ENCODE data around the gene GAPVD1.

Gene GAPVD1

DNA sequence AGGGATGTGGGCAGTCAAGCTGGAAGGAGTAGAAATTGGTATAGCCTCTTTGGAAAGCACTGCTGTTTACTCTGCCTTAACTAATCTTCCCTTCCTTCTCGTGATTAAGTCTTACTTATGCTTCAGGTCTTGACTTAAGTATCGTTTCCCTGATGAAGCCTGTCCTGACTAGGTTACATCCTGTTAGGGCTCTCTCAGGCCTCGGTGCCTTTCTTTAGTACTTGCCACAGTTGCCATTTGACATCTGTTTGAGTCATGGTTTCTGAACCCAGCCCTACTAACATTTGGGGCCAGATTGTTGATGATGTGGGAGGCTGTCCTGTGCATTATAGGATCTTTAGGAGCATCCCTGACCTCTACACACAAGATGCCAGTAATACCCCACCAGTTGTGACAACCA lies 94.4 kb downstream of the GAPVD1 start:
- no peak overlapping the region for H3K4me2 ChIP-seq (ENCODE audit: low read length)
- no peak overlapping the region for H2AK5ac ChIP-seq (ENCODE audit: low read length)
- H3K18ac ChIP-seq (ENCODE audit: low read length): no peak overlapping the region
- H3K9ac ChIP-seq (ENCODE audit: low read length): no peak overlapping the region
- DNase-seq: no peak
- no peak overlapping the region for H2BK5ac ChIP-seq (ENCODE audit: low read depth, low read length, poor library complexity)
- H4K8ac ChIP-seq (ENCODE audit: low read depth, low read length): no peak overlapping the region
- H4K91ac ChIP-seq (ENCODE audit: low read depth, low read length): no peak overlapping the region
- no peaks in the 10 kb centered on the region for H3K4me1 ChIP-seq (ENCODE audit: control insufficient read depth in 1 of 2, insufficient read depth in 2 of 2, low read length in 2 of 2)
- no peak overlapping the region for H4K12ac ChIP-seq (ENCODE audit: low read depth, low read length)
- no peak overlapping the region for H2AFZ ChIP-seq (ENCODE audit: insufficient read depth, low read length, poor library complexity)
- H3K27me3 ChIP-seq (ENCODE audit: insufficient read depth, low read length): no peaks in the 10 kb centered on the region
- H3K23ac ChIP-seq (ENCODE audit: low read length): no peak overlapping the region
- H3K4ac ChIP-seq (ENCODE audit: low read depth, low read length): no peak overlapping the region
- no peak overlapping the region for H3K27ac ChIP-seq (ENCODE audit: low read depth, low read length)
- peaks cover 28 to 46% of the 10 kb centered on the region in 2 experiments for H3K36me3 ChIP-seq (ENCODE audit: control insufficient read depth in 1 of 2, insufficient read depth in 2 of 2, low read length in 2 of 2)
- H2BK12ac ChIP-seq (ENCODE audit: low read length): no peak overlapping the region
- H3K79me2 ChIP-seq (ENCODE audit: control insufficient read depth, insufficient read depth, low read length, poor library complexity): no peaks in the 10 kb centered on the region
- H3K14ac ChIP-seq (ENCODE audit: low read length): no peak overlapping the region
- no CpG with 5 or more reads among the region's 3 CpGs for WGBS (ENCODE audit: extremely low coverage, insufficient coverage, insufficient read length)
- peaks cover 6% of the 10 kb centered on the region for H3K9me3 ChIP-seq (ENCODE audit: insufficient read depth, low read depth, low read length)
- H3K4me3 ChIP-seq (ENCODE audit: low read depth, low read length): no peak overlapping the region
- H3K79me1 ChIP-seq (ENCODE audit: low read length): no peaks in the 10 kb centered on the region
- no peak overlapping the region for H2BK120ac ChIP-seq (ENCODE audit: insufficient read depth, low read length, poor library complexity)

GRCh38 chr9:125359011-125359410 lies 97.4 kb downstream of the GAPVD1 start:
- no peak overlapping the region for H2BK120ac ChIP-seq (ENCODE audit: insufficient read depth, low read length, poor library complexity)

DNA sequence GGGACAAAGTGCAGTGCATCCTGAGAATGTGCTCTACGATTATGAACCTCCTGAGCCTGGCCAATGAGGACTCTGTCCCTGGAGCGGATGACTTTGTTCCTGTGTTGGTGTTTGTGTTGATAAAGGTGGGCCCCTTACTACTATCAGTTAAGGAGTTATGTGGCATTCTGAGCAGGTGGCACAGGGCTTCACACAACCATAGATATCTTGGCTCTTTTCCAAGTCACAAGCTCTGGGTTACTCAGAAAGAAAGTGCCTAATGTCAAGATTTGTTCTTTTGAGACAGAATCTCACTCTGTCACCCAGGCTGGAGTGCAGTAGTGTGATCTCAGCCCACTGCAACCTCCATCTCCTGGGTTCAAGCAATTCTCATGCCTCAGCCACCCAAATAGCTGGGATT lies 99.0 kb downstream of the GAPVD1 start:
- Histone ChIP-seq H2BK5ac (ENCODE audit: low read depth, low read length, poor library complexity) (no peak overlapping the region), H3K4me2 (ENCODE audit: low read length) (no peak overlapping the region), H3K27me3 (ENCODE audit: insufficient read depth, low read length) (no peaks in the 10 kb centered on the region), H3K36me3 (ENCODE audit: control insufficient read depth in 1 of 2, insufficient read depth in 2 of 2, low read length in 2 of 2) (peaks cover 17 to 38% of the 10 kb centered on the region in 2 experiments), H3K9ac (ENCODE audit: low read length) (no peak overlapping the region), H3K23ac (ENCODE audit: low read length) (no peak overlapping the region), H3K4ac (ENCODE audit: low read depth, low read length) (no peak overlapping the region), H3K79me2 (ENCODE audit: control insufficient read depth, insufficient read depth, low read length, poor library complexity) (no peaks in the 10 kb centered on the region), H3K4me1 (ENCODE audit: control insufficient read depth in 1 of 2, insufficient read depth in 2 of 2, low read length in 2 of 2) (no peaks in the 10 kb centered on the region), H3K79me1 (ENCODE audit: low read length) (no peaks in the 10 kb centered on the region), H2AK5ac (ENCODE audit: low read length) (no peak overlapping the region), H4K91ac (ENCODE audit: low read depth, low read length) (no peak overlapping the region), H2AFZ (ENCODE audit: insufficient read depth, low read length, poor library complexity) (no peak overlapping the region), H4K12ac (ENCODE audit: low read depth, low read length) (no peak overlapping the region), H4K8ac (ENCODE audit: low read depth, low read length) (no peak overlapping the region), H2BK120ac (ENCODE audit: insufficient read depth, low read length, poor library complexity) (no peak overlapping the region), H2BK12ac (ENCODE audit: low read length) (no peak overlapping the region), H3K18ac (ENCODE audit: low read length) (no peak overlapping the region), H3K4me3 (ENCODE audit: low read depth, low read length) (no peak overlapping the region), H3K9me3 (ENCODE audit: insufficient read depth, low read depth, low read length) (no peaks in the 10 kb centered on the region), H3K14ac (ENCODE audit: low read length) (no peak overlapping the region), H3K27ac (ENCODE audit: low read depth, low read length) (no peak overlapping the region)
- DNase-seq: no peak
- WGBS (ENCODE audit: extremely low coverage, insufficient coverage, insufficient read length): no CpG with 5 or more reads among the region's 2 CpGs

More at GRCh38 chr9:125359011-125359410, 97.4 kb downstream of the GAPVD1 start:
- Histone ChIP-seq H3K79me2 (ENCODE audit: control insufficient read depth, insufficient read depth, low read length, poor library complexity) (no peaks in the 10 kb centered on the region), H2AFZ (ENCODE audit: insufficient read depth, low read length, poor library complexity) (no peak overlapping the region), H2BK12ac (ENCODE audit: low read length) (no peak overlapping the region), H4K91ac (ENCODE audit: low read depth, low read length) (no peak overlapping the region), H4K8ac (ENCODE audit: low read depth, low read length) (no peak overlapping the region), H4K12ac (ENCODE audit: low read depth, low read length) (no peak overlapping the region), H3K9me3 (ENCODE audit: insufficient read depth, low read depth, low read length) (no peaks in the 10 kb centered on the region), H3K79me1 (ENCODE audit: low read length) (no peaks in the 10 kb centered on the region), H2BK5ac (ENCODE audit: low read depth, low read length, poor library complexity) (no peak overlapping the region), H3K4me1 (ENCODE audit: control insufficient read depth in 1 of 2, insufficient read depth in 2 of 2, low read length in 2 of 2) (no peaks in the 10 kb centered on the region), H3K4me3 (ENCODE audit: low read depth, low read length) (no peak overlapping the region), H3K4me2 (ENCODE audit: low read length) (no peak overlapping the region), H3K4ac (ENCODE audit: low read depth, low read length) (no peak overlapping the region), H3K14ac (ENCODE audit: low read length) (no peak overlapping the region), H3K18ac (ENCODE audit: low read length) (no peak overlapping the region), H3K36me3 (ENCODE audit: control insufficient read depth in 1 of 2, insufficient read depth in 2 of 2, low read length in 2 of 2) (peaks cover 21 to 38% of the 10 kb centered on the region in 2 experiments), H3K9ac (ENCODE audit: low read length) (no peak overlapping the region), H3K23ac (ENCODE audit: low read length) (no peak overlapping the region), H2AK5ac (ENCODE audit: low read length) (no peak overlapping the region), H3K27ac (ENCODE audit: low read depth, low read length) (no peak overlapping the region), H3K27me3 (ENCODE audit: insufficient read depth, low read length) (no peaks in the 10 kb centered on the region)
- no peak for DNase-seq
- no CpG with 5 or more reads among the region's 1 CpG for WGBS (ENCODE audit: extremely low coverage, insufficient coverage, insufficient read length)

DNA sequence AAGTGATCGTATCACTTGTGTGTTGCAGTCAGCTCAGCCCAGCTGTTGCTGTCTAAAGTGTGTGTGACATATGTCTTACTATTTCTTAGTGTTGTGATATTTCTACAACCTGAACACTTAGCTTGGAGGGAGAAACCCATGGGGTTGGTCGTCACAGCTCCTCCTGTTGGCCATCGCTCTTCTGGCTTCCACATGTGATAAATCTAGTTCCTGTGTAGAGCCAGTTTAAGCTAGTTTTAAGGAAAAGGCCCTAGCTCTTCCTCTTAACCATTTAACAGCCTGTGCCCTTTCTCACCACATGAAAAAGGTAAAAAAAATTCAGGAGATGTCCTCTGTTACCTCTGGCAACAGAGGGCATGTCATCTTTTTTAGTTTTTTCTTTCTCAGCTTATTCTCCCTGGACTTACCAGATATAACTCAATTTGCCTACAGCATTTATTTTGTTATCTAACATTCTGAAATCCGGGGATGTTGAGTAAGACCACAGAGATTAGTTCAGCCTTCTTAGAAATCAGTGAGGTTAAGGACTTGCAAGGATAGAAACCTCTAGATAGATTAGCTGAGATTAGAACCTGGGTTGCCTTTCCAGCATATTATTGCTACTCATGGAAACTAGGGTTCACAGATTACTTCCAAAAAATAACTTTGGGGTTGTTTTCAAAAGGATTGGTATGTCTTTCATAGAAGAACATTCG lies 100.4 kb downstream of the GAPVD1 start:
- no peak overlapping the region for H3K18ac ChIP-seq (ENCODE audit: low read length)
- no peak overlapping the region for H3K4ac ChIP-seq (ENCODE audit: low read depth, low read length)
- H4K91ac ChIP-seq (ENCODE audit: low read depth, low read length): no peak overlapping the region
- H3K36me3 ChIP-seq (ENCODE audit: control insufficient read depth in 1 of 2, insufficient read depth in 2 of 2, low read length in 2 of 2): peaks cover 14 to 31% of the 10 kb centered on the region in 2 experiments
- H3K79me2 ChIP-seq (ENCODE audit: control insufficient read depth, insufficient read depth, low read length, poor library complexity): no peaks in the 10 kb centered on the region
- no peak overlapping the region for H3K27ac ChIP-seq (ENCODE audit: low read depth, low read length)
- H2BK120ac ChIP-seq (ENCODE audit: insufficient read depth, low read length, poor library complexity): no peak overlapping the region
- H3K79me1 ChIP-seq (ENCODE audit: low read length): no peaks in the 10 kb centered on the region
- H2AK5ac ChIP-seq (ENCODE audit: low read length): no peak overlapping the region
- WGBS (ENCODE audit: extremely low coverage, insufficient coverage, insufficient read length): no CpG with 5 or more reads among the region's 5 CpGs
- no peak overlapping the region for H4K12ac ChIP-seq (ENCODE audit: low read depth, low read length)
- H4K8ac ChIP-seq (ENCODE audit: low read depth, low read length): no peak overlapping the region
- H3K9ac ChIP-seq (ENCODE audit: low read length): no peak overlapping the region
- H3K23ac ChIP-seq (ENCODE audit: low read length): no peak overlapping the region
- no peaks in the 10 kb centered on the region for H3K9me3 ChIP-seq (ENCODE audit: insufficient read depth, low read depth, low read length)
- H2BK12ac ChIP-seq (ENCODE audit: low read length): no peak overlapping the region
- no peaks in the 10 kb centered on the region for H3K4me1 ChIP-seq (ENCODE audit: control insufficient read depth in 1 of 2, insufficient read depth in 2 of 2, low read length in 2 of 2)
- H3K4me3 ChIP-seq (ENCODE audit: low read depth, low read length): no peak overlapping the region
- H3K27me3 ChIP-seq (ENCODE audit: insufficient read depth, low read length): no peaks in the 10 kb centered on the region
- no peak overlapping the region for H3K14ac ChIP-seq (ENCODE audit: low read length)
- H3K4me2 ChIP-seq (ENCODE audit: low read length): no peak overlapping the region
- no peak overlapping the region for H2BK5ac ChIP-seq (ENCODE audit: low read depth, low read length, poor library complexity)
- H2AFZ ChIP-seq (ENCODE audit: insufficient read depth, low read length, poor library complexity): no peak overlapping the region
- peak in 1 of 2 donors; percentile 10 for DNase-seq
